HG02763 (cell line): Measurements from ENCODE around the gene SELENOV.

Experiments
- ATAC-seq: cut with Tn5 transposase; IDR thresholded peaks from one replicate; pipeline ENCODE4 v1.9.1; 2021; ENCODE audit warnings: mild to moderate bottlenecking, moderate library complexity; ENCODE audit not compliant: unreplicated experiment

SELENOV gene

DNA sequence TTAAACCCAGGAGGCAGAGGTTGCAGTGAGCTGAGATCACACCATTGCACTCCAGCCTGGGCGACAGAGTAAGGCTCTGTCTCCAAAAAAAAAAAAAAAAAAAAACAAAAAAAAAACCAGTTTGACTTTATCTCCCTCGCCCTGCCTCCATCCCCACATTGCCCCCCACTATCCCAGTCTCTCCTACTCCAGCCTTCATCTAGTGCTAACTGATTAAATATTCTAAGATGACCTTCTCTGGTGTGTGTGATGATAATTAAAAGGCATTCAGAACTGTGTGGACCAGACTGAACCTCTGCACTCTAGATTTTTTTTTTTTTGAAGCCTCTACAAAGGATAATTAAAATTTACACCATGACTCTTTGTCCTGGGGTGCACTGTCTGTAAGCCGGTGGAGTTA, 22.2 kb upstream of the SELENOV start:
- ATAC-seq, result no peak

DNA sequence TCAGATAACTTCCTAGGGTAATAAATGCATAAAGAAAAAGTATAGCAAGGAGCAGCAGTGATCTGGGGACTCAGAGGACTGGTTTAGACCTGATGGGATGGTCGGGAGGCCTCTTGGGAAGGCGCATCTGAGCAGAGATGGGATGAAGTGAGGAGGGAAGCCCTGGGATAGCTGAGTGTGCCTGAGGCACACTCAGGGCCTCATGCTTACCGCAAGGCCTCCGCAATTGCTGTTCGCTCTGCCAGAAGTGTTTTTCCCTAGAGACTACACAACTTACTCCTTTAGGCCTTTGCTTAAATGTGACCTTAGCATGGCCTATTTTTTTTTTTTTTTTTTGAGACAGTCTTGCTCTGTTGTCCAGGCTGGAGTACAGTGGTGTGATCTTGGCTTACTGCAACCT, 20.3 kb upstream of the SELENOV start:
- no peak for ATAC-seq

DNA sequence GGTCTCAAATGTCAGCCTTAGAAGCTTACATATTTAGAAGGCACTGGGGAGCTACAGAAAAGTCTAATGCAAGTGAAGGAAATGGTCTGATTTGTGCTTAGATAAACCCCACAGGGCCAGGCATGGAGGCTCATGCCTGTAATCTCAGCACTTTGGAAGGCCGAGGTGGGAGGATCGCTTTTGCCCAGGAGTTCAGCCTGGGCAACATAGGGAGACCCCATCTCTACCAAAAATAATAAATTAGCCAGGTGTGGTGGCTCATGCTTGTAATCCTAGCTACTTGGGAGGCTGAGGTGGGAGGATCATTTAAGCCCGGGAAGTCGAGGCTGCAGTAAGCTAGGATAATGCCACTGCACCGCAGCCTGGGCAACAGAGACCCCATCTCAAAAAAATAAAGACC, 18.9 kb upstream of the SELENOV start:
- no peak for ATAC-seq

DNA sequence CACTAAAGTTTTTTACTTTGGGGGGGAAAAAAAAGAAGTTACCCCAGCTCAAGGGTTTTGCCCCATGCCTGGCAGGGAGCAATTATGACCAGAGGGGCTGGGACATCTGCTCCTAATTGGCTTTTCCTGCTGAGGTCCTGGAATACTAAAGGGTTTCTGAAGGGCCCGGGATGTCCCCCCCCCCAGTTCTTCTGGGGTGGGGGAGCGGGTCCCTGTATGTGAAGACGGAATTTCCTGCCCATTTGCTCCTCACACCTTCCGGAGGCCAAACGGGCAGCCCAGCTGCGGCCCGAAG, 17.3 kb upstream of the SELENOV start:
- no peak for ATAC-seq

DNA sequence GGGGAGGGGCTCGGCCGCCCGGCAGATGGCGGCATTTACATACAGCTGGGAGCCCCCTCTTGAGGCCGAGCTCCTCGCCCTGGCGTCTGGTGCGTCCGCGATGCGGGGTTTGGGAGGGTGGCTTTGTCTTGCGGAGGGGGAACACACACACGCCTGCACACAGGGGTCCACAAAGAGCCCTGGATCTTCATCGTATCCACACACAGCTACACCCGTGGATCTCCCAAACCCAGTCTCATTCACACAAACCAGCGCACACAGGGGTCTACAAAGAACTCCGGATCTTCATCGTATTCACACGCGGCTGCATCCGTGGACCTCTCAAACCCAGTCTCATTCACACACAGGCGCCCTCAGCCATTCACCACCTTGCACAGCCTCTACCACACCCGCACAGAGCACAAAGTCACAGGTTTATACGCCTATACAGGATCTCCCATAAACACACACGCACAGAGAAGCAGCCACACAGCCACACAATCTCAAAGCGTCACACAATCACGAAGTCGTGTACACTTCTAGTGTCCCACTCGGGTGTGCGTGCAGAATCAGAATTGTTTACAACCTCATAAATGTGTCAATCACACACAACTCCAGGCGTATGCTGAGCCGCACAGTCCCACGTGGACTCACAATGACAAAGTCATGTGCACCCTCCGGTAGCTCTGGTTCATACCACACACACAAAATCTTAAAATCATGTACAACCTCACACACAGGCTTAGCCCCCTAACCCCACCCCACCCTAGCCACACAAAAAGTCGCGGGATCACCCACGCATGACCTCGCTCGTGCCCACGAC, 16.7 kb upstream of the SELENOV start:
- no peak for ATAC-seq

DNA sequence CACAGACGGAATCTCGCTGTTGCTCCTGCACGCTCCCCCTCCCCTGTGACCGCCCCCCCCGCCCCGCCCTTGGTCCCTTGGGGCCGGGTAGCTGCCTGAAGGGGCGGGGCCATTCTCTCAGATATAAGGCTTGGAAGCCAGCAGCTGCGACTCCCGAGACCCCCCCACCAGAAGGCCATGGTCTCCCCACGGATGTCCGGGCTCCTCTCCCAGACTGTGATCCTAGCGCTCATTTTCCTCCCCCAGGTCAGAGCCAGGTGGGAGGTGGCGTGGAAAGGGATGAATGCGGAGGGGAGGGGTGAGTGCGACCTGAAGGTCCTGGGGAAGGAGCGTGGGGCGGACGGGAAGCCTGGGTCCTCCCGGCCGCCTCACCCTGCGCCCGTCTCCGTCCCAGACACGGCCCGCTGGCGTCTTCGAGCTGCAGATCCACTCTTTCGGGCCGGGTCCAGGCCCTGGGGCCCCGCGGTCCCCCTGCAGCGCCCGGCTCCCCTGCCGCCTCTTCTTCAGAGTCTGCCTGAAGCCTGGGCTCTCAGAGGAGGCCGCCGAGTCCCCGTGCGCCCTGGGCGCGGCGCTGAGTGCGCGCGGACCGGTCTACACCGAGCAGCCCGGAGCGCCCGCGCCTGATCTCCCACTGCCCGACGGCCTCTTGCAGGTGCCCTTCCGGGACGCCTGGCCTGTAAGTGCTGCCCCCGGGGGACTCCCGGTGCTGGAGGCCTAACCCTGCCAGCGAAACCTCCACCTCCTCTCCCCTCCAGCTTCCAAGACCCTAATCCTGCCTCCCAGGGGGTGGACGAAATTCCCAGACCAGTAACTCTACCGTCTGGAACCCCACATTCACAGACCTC, 15.9 kb upstream of the SELENOV start, which contains the start of gene DLL3:
TSS of gene DLL3 (plus strand) at position 150 of the 845 bp plus-strand sequence. CDS start at position 178, 28 bp downstream.
- ATAC-seq, result no peak

DNA sequence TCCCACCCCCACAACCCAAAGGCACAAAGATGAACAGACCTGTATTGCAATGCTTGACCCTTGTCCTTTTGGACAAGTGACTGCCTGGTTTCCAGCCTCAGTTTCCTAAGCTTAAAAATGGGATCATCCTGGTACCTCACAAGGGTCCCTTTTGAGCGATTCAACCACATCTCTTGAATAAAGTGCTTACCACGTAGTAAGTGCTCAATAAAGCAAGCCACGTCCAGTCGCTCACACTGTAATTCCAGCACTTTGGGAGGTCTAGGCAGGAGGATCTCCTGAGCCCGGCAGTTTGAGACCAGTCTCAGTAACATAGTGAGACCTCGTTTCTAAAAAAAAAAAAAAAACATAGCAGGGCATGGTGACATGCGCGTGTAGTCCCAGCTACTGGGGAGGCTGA, 15.0 kb upstream of the SELENOV start:
- no peak for ATAC-seq

DNA sequence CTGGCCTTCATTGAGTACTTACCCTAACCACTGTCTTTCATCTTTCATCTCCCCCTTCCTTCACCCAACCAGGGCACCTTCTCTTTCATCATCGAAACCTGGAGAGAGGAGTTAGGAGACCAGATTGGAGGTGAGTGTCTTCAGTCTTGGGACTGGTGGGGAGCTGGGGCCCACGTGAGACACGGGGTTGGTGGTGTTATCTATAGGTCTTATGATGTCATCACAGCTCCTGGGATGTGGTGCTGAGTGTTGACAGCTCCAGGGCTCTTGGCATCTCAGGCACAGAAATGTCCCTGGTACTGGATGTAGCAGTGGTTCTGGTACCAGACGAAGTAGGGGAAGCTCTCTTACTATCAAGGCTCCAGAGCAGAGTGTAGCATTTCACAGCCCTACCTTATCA, 14.4 kb upstream of the SELENOV start:
- ATAC-seq, result no peak

DNA sequence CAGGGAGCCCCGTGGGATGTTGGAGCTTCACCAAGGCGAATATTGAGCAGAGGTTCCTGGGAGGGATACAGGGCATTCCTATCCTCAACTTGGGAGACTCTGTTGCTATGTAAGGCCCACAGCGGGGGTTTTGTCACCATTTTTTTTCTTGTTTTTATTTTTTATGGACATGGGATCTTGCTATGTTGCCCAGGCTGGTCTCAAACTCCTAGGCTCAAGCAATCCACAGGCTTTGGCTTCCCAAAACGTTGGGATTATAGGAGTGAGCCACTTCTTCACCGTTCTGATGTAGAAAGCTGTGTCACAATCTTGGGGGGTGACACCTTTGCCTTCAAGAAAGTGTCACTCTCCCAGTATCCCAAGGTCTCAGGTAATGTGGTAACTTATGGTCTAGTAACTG, 13.6 kb upstream of the SELENOV start:
- no peak for ATAC-seq

DNA sequence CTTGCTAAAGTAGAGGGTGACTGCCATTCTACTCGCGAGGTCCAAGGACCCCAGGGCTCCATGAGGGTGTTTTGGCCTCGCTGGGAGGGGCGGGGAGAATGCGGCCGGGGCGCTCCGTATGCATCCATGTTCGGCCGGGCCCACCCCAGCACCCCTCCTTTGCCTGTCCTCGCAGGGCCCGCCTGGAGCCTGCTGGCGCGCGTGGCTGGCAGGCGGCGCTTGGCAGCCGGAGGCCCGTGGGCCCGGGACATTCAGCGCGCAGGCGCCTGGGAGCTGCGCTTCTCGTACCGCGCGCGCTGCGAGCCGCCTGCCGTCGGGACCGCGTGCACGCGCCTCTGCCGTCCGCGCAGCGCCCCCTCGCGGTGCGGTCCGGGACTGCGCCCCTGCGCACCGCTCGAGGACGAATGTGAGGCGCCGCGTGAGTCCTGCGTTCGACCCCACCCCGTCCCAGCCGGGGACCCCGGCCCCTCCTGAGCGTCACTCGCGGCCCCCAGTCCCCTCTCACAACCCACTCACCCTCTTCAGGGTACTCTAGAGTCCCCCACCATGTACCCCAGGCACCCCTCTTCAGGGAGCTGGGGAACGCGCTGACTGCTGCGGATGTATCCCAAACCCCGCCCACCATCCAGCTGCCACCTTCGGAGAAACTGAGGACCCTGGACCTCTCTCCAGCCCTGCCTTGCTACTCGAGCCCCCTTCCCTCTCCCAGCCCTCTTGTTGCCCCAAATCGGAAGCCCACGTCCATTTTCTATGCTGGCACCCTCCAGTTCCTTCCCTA, 12.1 kb upstream of the SELENOV start:
- ATAC-seq, result no peak

DNA sequence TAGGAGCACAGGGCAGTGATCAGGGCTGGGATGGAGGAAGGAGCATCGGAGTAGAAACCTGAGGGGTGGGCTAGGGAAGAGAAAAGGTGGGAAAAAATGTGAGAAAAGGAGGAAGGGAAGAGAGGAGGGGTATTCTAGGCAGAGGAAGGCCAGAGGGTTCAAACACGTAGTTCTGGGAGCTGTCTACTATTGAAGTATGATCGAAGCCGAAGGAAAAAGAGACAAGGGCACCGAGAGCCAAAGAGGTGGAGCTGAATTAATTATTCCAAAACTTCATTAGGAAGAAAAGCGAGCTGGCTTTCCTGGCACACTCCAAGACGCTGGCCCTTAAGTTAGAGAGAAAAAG, 8.4 kb upstream of the SELENOV start:
- ATAC-seq, result no peak

DNA sequence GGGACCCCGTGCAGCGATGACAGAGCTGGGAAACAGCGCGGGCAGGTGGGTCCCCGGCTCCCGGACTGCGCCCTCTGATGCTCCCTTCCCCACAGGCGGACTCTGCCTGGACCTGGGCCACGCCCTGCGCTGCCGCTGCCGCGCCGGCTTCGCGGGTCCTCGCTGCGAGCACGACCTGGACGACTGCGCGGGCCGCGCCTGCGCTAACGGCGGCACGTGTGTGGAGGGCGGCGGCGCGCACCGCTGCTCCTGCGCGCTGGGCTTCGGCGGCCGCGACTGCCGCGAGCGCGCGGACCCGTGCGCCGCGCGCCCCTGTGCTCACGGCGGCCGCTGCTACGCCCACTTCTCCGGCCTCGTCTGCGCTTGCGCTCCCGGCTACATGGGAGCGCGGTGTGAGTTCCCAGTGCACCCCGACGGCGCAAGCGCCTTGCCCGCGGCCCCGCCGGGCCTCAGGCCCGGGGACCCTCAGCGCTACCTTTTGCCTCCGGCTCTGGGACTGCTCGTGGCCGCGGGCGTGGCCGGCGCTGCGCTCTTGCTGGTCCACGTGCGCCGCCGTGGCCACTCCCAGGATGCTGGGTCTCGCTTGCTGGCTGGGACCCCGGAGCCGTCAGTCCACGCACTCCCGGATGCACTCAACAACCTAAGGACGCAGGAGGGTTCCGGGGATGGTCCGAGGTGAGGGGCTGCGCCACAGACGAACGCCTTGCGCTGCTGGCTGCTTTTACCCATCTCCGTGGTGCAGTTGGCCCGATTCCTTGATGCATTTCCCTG, 7.8 kb upstream of the SELENOV start:
- no peak for ATAC-seq

DNA sequence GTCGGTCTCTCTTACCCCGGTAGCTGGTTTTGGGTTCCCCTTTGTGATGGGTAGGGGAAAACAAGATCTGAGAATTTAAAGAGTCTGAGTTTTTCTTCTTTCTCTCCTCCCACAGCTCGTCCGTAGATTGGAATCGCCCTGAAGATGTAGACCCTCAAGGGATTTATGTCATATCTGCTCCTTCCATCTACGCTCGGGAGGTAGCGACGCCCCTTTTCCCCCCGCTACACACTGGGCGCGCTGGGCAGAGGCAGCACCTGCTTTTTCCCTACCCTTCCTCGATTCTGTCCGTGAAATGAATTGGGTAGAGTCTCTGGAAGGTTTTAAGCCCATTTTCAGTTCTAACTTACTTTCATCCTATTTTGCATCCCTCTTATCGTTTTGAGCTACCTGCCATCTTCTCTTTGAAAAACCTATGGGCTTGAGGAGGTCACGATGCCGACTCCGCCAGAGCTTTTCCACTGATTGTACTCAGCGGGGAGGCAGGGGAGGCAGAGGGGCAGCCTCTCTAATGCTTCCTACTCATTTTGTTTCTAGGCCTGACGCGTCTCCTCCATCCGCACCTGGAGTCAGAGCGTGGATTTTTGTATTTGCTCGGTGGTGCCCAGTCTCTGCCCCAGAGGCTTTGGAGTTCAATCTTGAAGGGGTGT, 7.1 kb upstream of the SELENOV start:
- no peak for ATAC-seq

DNA sequence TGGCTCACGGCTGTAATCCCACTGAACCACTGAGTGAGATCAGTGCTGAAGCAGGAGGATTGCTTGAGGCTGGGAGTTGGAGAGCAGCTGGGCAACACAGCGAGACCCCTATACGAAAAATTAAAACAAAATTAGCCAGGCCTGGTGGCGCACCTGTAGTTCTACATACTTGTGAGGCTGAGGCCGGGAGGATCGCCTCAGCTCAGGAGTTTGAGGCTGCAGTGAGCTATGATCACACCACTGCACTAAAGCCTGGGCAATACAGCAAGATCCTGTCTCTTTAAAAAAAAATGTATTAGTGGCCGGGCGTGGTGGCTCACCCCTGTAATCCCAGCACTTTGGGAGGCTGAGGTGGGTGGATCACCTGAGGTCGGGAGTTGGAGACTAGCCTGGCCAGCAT, 6.3 kb upstream of the SELENOV start:
- ATAC-seq, result no peak

DNA sequence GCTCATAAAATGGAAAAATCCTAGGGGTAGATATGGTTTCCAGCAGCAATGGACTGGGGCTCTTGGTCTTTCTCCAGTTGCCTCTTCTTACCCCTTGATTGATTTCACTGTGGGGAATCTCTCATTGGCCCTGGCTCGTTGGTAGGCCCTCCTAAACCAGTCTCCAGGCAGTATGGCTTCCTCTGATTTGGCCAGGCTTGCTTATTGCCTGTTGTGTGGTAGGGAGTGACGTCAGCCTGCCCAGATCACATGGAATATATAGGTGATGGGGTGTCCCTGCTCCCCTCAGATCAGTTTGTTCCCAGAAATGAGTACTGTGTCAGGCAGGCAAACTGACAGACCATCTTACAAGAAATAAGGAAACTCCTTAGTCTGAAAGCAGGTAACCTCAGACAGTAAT, 5.7 kb upstream of the SELENOV start:
- no peak for ATAC-seq

DNA sequence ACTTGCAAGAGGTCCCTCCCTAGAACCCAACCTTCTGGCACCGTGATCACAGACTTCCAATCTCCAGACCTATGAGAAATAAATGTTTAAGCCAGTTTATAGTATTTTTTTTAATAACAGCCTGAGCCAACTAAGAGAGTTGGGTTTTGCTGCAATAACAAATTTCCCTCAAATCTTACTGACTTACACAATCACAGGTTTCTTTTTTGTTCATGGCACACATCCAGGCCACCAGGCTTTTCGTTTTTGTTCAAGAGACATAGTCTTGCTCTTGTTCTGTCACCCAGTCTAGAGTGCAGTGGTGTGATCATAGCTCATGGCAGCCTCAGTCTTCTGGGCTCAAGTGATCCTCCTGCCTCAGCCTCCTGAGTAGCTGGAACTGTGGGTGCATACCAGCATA, 2.0 kb upstream of the SELENOV start:
- ATAC-seq, result no peak

DNA sequence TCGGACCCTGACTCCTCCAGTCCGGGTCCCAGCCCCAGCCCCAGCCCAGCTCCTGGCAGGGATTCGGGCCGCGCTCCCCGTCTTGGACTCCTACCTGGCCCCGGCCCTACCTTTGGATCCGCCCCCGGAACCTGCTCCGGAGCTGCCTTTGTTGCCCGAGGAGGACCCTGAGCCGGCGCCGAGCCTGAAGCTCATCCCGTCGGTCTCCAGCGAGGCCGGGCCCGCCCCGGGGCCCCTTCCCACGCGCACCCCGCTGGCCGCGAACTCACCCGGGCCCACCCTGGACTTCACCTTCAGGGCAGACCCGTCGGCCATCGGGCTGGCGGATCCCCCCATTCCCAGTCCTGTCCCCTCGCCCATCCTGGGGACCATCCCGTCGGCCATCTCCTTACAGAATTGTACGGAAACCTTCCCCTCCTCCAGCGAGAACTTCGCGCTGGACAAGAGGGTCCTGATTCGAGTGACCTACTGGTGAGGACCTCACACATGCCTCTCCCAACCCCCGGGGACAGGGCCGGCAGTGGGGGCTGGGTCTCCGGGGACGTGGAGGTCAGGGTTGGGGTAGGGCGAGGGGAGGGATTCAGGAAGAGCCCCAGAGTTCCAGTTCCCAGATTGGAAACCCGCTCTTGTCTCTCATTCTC, 732 bp downstream of the SELENOV start:
- ATAC-seq, result no peak

DNA sequence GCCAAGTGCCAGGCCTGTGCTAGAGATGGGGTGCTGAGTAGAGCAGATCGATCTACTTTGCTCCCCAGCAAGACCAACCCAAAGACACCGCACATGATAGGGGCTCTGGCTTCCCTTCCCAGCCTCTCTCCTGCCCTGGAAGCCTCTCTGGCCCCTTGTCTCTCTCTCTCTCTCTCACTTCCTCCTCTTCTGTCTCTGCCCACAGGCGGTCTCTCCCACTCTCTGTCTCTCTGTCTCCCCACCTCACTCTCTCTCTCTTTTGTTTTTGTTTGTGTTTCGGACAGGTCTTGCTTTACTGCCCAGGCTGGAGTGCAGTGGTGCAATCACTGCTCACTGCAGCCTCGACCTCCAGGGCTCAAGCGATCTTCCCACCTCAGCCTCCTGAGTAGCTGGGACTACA, 1.3 kb downstream of the SELENOV start:
- ATAC-seq, result no peak

DNA sequence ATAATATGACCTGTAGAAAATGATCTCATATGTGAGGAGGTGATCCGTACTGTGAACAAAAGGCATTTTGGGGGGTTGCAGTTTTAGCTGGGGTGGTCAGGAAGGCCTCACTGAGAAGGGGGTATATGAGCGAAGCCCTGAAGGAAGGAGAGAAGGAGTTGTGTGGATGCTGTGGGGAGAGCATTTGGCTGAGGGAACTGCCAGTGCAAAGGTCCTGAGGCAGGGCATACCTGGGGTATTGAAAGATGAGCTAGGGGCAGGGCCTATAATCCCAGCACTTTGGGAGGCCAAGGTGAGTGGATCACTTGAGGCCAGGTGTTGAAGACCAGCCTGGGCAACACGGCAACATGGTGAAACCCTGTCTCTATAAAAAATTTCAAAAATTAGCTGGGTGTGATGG, 2.5 kb downstream of the SELENOV start:
- no peak for ATAC-seq

DNA sequence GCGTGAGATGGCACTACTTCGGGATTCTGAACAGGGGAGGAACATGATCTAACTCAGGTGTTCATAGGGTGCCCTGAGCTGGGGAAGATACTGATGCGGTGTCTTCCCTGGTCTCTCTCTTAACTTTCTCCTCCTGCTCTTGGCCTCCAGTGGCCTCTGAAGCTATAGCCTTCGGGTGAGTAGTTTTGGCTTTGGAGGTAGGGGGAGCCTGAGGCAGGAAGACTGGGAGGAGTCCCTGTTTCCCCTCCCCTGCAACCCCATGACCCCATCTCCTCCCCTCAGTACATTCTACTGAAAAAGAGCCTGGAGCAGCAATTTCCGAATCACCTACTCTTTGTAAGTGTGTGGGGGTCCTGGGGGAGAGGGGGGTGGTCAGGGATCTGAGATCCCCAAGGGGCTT, 3.5 kb downstream of the SELENOV start:
- ATAC-seq, result no peak
